Adrenal gland (tissue), 5 donors: Measurements from ENCODE around the gene SP140.
"Not testable (repeated sequence)": the region's sequence is repeated elsewhere in the genome, so short reads cannot be mapped to it uniquely, and the experiment has no call there.

Experiments used
- POLR2A ChIP-seq, 2 donors: fragments of 450-650 bp; IDR thresholded peaks; one replicate each; pipeline ENCODE4 v1.6.1; 2017; ENCODE audit warnings: antibody characterized with exemption in 2 of 2, mild to moderate bottlenecking in 2 of 2, moderate library complexity in 1 of 2
- TF ChIP-seq, protein P1 (sequence below), 6 experiments: fragments of 450-650 bp in 4 of 6; fragments of 200-600 bp in 2 of 6; sonication (generic) in 1 of 6; IDR thresholded peaks; 1 replicate in 5 of 6; 2 replicates in 1 of 6; pipeline versions ENCODE4 v1.5.1 to v1.8.0; 2016 to 2021; ENCODE audit warnings: antibody characterized with exemption in 6 of 6, mild to moderate bottlenecking in 2 of 6, moderate library complexity in 1 of 6
- donor health status: DM: no; HTN: no; CAD: no.

DNA sequence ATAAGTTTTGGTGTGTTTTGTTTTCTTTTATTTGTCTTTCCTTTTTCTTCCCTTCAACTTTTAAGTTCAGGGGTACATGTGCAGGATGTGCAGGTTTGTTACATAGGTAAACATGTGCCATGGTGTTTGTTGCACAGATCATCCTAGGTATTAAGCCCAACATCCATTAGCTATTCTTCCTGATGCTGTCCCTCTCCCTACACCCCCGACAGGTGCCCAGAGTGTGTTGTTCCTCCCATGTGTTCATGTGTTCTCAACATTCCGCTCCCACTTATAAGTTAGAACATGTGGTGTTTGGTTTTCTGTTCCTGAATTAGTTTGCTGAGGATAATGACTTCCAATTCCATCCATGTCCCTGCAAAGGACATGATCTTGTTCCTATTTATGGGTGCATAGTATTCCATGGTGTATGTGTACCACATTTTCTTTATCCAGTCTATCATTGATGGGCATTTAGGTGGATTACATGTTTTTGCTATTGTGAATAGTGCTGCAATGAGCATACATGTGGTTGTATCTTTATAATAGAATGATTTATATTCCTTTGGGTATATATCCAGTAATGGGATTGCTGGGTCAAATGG lies 117.6 kb downstream of the SP140 start:
- TF ChIP-seq, protein P1, sequence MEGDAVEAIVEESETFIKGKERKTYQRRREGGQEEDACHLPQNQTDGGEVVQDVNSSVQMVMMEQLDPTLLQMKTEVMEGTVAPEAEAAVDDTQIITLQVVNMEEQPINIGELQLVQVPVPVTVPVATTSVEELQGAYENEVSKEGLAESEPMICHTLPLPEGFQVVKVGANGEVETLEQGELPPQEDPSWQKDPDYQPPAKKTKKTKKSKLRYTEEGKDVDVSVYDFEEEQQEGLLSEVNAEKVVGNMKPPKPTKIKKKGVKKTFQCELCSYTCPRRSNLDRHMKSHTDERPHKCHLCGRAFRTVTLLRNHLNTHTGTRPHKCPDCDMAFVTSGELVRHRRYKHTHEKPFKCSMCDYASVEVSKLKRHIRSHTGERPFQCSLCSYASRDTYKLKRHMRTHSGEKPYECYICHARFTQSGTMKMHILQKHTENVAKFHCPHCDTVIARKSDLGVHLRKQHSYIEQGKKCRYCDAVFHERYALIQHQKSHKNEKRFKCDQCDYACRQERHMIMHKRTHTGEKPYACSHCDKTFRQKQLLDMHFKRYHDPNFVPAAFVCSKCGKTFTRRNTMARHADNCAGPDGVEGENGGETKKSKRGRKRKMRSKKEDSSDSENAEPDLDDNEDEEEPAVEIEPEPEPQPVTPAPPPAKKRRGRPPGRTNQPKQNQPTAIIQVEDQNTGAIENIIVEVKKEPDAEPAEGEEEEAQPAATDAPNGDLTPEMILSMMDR (IDR thresholded peaks at IDR 0.05) = not testable (repeated sequence)
- not testable (repeated sequence) for TF ChIP-seq POLR2A (IDR thresholded peaks at IDR 0.05)
